Measurements from ENCODE around the gene DLX1.
"Not testable (repeated sequence)": the region's sequence is repeated elsewhere in the genome, so short reads cannot be mapped to it uniquely, and the experiment has no call there.

Gene DLX1

DNA sequence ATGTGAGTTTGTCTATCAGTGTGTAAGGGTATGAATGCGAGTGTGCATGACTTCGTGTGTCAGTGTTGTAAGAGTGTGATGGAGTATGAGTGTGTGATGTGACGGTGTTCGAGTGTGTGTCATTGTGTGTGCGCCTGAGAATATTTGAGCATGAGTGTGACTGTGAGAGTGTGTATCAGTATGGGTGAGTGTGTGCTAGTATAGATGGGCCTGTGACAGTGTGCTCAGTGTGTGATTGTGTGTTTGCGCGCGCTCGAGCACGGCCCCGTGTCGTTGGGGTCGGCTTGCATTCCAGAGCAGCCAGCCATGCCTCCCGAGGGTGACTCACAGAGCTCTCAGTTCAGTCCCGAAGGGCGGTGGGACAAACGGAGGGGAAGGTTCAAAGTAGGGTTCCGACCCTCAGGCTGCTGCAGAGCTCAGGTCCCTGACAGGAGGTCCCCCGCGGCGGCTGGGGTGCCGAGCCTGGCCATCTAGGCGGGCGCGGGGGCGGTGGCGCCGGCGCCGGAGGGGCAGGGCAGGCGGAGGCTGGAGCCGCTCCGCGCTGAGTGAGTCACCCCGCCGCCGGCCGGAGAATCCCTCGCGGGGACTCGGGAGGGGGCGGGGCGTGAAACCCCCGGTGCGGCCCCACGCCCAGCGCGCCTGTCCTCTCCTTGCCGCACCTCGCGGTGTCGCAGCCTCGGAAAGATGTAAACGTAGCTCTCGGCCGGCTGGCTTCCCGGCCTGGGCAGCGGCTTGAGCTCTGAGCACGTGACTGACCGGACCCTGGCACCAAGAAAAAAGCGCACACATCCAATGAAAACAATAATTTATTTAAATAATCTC is 13.6 kb downstream of the DLX1 start:
- peak; percentile 90 for DNase-seq (ENCODE audit: low spot score)

- no peak for DNase-seq (ENCODE audit: low spot score)
These were observed 14.3 kb downstream of the DLX1 start for GRCh38 chr2:172099472-172100079.

DNA sequence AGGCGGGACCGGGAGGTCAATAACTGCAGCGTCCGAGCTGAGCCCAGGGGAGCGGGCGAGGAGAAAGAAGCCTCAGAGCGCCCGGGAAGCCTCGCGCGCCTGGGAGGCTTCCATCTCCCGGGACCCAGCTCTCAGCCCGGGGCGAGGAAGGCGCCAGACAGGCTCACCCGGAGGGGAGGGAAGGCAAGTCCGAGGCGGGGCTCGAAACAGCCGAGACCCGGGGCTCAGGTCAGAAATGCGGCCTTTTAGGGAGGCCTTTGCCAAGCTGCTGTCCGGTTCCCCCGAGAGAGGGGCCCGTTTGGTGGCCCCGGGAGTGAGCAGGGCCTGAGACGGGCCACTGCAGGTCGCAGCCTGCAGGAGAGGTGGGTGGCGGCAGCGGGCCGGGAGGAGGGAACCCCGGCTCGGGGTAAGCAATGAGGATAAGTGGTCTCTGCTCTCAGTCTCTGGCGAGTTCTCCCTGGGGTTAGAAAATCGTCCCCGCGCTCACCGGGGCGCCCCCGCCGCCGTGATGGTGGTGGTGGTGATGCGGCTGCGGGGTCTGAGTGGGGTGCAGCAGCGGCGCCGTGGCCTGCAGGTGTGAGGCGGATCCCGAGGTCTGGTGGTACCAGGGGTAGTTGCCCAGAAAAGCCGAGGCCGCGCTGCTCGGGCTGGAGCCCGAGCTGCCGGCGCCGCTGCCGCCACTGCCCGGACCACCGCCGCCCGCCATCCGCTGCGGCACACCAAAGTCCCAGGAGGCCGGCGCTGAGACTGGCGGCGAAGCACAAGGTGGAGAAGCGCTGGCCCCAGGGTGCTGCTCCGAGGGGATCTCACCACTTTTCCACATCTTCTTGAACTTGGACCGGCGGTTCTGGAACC is 15.0 kb downstream of the DLX1 start:
- DNase-seq (ENCODE audit: low spot score) = no peak

DNA sequence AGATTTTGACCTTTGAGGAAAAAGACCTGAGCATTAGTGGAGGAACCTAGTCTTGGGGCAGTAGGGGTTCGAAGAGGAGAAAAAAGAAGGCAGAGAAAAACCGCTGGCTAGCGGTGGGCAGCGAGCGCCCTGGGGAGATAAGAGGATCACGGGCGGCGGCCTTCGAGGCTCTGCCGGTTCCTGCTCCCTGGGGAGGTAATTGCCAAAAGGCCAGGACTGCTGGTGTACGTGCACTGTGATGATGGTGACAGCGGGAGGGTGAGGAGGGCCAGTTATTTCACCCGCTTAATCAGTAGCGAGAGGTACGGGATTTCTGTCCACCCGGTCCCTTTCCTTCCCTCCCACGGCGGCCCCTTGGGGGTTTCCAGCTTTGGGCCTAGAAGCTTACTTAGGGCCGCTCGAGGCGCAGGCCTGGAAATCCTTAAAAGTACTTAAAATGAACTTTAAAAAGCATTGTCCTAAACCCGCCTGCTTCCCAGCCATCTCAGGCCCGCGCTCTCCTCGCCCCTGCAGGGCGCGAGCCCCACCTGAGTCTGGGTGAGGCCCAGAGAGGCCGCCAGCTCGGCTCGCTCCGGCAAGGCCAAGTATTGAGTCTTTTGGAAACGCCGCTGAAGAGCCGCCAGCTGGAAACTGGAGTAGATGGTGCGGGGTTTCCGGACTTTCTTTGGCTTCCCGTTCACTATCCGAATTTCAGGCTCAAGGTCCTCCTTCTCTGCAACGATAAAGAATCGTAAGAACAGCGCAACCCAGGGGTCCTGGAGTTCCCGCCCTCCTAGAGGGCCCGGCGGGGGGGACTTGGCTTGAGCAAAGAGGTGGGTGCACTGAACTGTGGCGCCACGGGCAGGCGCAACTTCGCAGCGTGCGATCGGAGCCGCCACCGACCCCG is 15.9 kb downstream of the DLX1 start:
- DNase-seq (ENCODE audit: low spot score) = no peak

GRCh38 chr2:172101821-172102390 is 16.6 kb downstream of the DLX1 start:
- DNase-seq (ENCODE audit: low spot score) = no peak

DNA sequence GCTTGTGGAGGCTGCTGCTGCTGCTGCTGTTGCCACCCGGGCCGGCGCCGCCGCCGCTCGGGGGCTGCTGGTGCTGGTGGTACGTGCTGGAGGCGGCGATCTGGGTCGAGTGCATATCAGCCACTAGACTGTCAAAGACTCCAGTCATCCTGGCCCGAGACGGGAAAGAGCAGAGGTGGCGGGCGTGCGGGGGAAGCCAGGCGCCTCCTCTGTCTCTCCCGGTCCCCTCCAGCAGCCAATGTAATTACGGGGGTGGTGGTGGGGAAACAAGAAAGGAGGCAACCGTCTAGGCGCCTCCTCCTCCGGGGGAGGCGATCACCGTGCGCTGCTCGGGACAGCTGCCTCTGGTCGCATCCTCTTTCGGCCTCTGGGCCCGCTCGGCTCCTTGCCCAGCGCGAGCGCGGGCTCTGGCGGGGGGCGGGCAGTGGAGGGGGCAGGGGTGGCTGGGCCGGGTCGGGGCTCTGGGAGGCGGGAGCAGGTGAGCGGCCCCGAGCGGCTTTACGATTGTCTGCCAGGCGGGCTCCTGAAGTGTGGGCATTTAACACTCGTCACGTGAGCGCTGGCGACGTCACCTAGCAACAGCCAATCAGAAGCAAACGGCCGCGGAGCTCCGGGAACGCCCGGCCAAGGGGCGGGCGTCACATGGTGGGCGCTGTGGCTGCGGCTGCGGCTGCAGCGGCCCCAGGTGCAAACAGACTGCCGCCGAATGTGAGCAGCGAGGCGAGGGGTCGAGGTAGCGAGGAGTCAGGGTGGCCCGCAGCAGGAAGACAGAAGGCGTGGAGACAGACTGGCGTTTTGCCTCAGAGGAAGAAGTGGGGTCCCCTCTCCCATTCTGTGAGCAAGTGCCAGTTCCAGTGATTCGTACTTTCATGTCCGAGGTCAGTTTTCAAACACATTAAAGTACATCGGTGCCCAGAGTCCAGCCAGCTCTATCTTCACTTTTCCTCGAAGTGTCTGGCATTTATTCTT is 17.4 kb downstream of the DLX1 start, which contains the start of gene DLX2:
Gene DLX2, minus strand, starts transcription at position 510 of the 969 bp plus-strand sequence. Its CDS starts 362 bp downstream, at position 148.
- DNase-seq (ENCODE audit: low spot score) = peak; percentile 95

DNA sequence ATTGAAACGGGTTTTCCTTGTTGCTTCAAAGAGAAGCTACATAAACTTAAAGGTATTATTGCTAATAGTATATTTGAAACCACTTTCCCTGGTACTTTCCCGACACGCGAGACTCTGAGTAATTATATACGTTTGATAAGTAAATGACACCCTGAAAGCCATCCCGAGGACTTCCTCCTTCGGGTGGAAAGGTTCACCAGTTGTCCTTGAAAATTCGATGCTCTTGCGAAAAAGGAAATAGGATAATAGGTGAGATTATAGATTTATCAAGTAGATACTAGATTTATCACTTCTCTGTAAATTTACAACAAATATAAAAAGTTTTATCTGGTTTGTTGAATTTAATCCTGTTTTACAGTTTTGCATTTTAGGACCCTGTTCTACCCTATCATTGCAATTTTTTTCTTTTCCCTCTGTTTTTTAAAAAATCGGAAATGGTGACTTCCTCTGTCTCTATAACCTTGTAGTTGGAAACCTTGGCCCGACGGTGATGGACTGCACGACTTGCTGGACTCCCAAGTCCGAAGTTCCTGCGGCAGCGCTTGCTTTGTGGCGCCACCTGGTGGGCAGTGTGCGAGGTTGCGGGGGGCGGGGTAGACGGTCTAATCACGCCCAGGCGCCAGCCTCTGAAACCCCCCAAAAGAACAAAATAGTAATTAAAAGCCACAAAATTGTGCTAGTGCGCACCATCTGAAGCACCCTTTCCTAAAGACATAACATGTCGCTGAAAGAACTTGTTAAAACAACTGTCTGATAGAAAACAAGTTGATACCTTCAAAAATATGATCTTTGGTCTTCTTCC is 18.4 kb downstream of the DLX1 start:
- peak; percentile 90 for DNase-seq (ENCODE audit: low spot score)

DNA sequence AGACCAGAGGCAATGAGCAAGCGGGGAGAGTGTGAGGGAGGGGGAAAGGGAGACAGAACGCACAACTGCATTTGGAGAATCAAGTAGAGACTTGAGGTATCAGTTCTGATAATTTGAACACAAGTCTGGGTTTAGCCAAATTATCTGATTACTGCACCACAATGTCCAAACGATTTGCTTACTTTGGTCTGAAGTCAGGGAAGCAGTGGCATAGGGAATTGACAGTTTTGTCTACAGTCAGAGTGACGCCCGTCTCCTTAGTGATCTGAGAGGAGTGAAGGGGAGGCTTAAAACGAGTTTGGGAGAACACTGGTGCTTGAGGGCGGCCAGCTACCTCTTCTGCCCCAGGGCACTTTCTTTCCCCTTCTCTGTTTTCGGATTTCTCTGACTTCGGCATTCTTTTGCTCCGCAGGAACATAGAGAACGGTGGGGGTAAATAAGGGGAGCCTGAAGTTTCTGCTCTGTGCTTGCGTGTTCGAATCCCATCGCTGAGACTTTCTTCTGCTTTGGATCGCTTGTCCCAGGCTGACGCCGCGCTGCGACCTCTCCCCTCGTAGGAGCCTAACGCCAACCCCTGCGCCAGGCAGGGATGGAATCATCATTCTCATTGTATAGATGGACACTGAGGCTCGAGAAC is 20.3 kb downstream of the DLX1 start:
- DNase-seq (ENCODE audit: low spot score) = no peak

DNA sequence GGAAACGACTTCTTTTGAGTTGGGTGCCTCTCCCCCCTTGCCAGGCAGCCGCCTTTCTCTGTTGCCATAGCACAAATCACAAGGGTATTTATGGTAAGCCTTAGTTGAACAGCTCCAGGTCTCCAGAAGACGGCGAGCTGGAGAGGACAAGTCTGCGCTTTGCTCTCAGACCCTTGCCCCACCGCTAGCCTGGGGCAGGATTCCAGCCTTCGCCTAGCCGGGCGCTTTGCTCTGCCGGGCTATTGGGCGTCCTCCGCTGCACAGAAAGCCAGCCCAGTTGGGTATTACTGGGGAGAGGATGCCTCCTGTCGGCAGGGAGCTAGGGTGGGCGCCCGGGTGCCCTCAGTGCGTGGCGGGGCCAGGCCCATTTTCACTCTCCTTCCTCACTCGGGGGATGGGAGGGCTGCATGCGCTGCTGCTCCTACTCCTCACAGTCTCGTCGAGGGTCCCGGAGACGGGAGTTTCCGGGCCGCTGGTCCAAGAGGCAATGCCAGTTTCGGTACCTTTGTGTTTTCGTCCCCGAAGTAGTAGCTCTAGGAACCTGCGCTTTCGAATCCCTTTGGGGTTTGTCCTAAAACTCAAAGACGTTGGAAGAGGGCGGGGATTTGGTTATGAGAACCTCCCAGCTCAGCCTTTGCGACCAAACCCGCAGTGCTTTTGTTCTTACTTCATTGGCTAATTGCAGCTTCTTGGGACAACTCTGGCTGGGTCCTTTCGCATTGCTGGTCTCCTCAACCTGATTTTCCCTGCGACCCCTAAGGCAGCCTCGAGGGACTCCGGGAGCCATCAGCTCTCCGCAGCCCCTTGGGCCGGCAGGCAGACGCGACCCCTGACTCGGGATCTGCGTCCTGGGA is 21.0 kb downstream of the DLX1 start:
- DNase-seq (ENCODE audit: low spot score) = peak; percentile 81

DNA sequence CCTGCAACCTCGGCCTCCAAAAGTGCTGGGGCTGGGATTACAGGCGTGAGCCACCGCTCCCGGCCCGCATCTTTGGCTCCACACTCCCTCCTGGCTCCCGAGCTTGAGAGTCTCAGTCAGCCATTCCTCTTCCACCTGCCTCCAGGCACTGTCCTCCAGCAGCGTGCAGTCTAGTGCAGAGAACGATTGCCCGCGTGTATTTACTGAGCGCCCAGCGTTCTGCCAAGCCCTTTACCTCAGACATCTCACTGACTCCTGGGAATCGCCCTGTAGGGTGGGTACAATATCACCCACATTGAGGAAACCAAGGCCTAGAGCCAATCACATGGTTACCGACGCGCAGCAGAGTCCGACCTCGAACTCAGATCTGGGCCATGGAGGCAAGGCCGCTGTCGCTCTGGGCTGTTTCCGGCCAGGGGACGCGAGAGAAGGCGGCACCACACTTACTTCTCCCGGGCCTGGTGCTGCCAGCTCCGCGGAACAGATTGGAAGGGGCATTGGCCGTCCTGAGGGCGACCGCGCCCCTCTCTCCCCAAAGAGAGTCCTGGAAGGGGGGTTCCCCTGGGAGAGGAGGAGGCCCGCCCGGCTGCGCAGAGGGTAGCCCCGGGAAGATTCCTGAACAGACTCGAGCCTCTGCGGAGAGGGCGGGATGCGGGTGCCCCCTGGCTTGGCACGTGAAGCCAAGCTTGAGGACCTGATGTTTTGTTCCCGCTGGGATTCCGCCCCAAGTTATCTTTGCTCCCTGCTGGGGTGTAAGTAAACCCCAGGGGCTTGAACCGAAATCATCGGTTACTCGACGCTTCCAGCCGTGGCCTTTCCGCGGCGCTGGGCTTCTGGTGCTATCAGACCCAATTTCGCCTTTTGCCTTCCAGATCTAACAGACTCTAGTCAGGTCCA is 22.6 kb downstream of the DLX1 start:
- DNase-seq (ENCODE audit: low spot score) = no peak

DNA sequence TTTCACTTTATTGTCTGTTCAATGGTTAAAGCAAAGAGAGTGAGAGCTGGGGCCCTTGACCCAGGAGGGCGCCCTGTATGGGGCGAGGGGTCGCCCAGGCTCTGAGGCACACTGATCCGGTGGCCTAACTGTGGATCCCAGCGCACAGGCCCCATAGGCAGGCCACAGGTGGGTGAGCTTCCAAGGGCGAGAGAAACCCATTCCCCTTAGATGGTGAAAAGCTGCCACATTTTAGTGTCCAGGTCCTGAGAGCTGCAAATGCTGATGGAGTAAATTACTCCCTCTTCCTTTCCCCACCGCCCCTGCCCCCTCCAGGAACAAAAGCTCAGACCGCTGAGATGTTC is 23.3 kb downstream of the DLX1 start:
- no peak for DNase-seq (ENCODE audit: low spot score)

DNA sequence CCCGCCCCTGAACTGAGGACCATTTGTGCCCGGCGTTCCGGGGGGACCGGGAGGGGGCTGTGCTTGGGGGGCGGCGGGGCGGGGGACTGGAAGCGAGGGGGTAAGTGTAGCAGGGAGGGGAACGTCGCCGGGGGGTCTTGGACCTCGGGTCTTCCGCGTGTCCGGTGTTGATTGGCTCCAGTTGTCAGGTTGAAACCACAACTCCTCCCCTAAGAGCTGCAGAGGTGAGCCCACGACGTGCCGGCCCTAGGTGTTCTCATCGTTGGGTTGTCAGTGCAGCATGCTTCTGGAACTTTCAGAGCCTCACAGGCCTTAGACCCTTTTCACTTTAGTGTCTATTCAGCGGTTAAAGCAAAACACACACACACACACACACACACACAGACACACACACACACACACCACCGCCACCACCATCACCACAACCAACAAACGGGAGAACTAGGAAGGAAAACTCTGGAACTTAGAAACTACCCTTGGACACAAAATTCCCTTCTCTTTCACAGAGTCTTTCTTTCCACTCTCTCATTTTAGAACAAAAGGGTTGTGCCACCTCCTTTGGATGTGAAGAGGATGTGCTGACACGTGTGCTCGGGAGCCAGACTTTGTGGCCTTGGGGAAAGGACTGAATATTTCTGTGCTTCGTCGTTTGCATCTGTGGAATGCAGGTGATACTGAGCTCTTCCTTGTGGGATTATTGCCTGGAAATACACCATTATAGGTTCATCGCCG is 24.1 kb downstream of the DLX1 start:
- DNase-seq (ENCODE audit: low spot score) = no peak

GRCh38 chr2:172109988-172110811 is 24.9 kb downstream of the DLX1 start:
- DNase-seq (ENCODE audit: low spot score) = no peak

- peak; percentile 50 for DNase-seq (ENCODE audit: low spot score)
These were observed 28.3 kb downstream of the DLX1 start for GRCh38 chr2:172113617-172114016.

GRCh38 chr2:172114176-172114575 is 28.9 kb downstream of the DLX1 start:
- DNase-seq (ENCODE audit: low spot score) = not testable (repeated sequence)

Data from GM03348 (cell line).